Measurements from ENCODE around the gene EPHA6. TPM values are rescaled to one million over a fixed set of nuclear protein-coding genes. Genes with fewer than 3 reads are reported as not detected.

EPHA6 gene
- total RNA-seq, 1 donor from 2014 or later, result not detected

DNA sequence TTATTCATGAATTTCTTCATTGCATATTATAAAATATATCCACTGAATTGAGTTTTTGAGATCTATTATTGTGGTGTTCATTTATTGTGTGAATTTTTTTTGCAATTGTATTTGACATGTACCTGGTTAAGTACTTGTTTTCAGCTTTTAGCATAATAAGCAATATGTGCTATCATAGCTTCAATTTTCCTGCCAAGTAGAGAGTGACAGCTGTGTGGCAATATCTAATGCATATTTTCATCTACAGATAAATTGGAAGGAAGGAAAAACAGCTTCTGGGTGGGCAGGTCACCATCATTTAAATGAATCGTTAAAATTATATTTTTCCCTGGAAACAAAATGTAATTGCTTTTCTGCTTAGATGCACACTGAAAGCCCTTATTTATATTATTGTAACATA is 296.9 kb downstream of the EPHA6 start:
- no peaks in the 10 kb centered on the region for H3K9me3 ChIP-seq
- TF ChIP-seq, protein P1, sequence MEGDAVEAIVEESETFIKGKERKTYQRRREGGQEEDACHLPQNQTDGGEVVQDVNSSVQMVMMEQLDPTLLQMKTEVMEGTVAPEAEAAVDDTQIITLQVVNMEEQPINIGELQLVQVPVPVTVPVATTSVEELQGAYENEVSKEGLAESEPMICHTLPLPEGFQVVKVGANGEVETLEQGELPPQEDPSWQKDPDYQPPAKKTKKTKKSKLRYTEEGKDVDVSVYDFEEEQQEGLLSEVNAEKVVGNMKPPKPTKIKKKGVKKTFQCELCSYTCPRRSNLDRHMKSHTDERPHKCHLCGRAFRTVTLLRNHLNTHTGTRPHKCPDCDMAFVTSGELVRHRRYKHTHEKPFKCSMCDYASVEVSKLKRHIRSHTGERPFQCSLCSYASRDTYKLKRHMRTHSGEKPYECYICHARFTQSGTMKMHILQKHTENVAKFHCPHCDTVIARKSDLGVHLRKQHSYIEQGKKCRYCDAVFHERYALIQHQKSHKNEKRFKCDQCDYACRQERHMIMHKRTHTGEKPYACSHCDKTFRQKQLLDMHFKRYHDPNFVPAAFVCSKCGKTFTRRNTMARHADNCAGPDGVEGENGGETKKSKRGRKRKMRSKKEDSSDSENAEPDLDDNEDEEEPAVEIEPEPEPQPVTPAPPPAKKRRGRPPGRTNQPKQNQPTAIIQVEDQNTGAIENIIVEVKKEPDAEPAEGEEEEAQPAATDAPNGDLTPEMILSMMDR (IDR thresholded peaks at IDR 0.05), result no peak
- H3K27me3 ChIP-seq, result no peaks in the 10 kb centered on the region
- no peak overlapping the region for H3K4me3 ChIP-seq
- no peak for DNase-seq (ENCODE audit: low spot score in 2 of 2)
- intact Hi-C loops (cut with DNase I), result no loop called here
- no peaks in the 10 kb centered on the region for H3K4me1 ChIP-seq
- no peaks in the 10 kb centered on the region for H3K36me3 ChIP-seq
- H3K27ac ChIP-seq, result no peak overlapping the region

GRCh38 chr3:97121386-97121785 is 307.0 kb downstream of the EPHA6 start:
- no peaks in the 10 kb centered on the region for H3K9me3 ChIP-seq
- no peaks in the 10 kb centered on the region for H3K27me3 ChIP-seq
- no peak for DNase-seq (ENCODE audit: low spot score in 2 of 2)
- TF ChIP-seq, protein P1 (IDR thresholded peaks at IDR 0.05), result no peak
- no peak overlapping the region for H3K27ac ChIP-seq
- intact Hi-C loops (cut with DNase I), result no loop called here
- no peaks in the 10 kb centered on the region for H3K4me1 ChIP-seq
- no peaks in the 10 kb centered on the region for H3K36me3 ChIP-seq
- no peak overlapping the region for H3K4me3 ChIP-seq

- no peak for DNase-seq (ENCODE audit: low spot score in 2 of 2)
- TF ChIP-seq, protein P1 (IDR thresholded peaks at IDR 0.05), result no peak
- no peaks in the 10 kb centered on the region for H3K27me3 ChIP-seq
- H3K4me1 ChIP-seq, result no peaks in the 10 kb centered on the region
- no peak overlapping the region for H3K4me3 ChIP-seq
- intact Hi-C loops (cut with DNase I), result no loop called here
- H3K9me3 ChIP-seq, result no peaks in the 10 kb centered on the region
- H3K27ac ChIP-seq, result no peak overlapping the region
- no peaks in the 10 kb centered on the region for H3K36me3 ChIP-seq
Measured at GRCh38 chr3:97125902-97126499, 311.6 kb downstream of the EPHA6 start.

- Histone ChIP-seq H3K36me3 (no peaks in the 10 kb centered on the region), H3K4me3 (no peak overlapping the region), H3K4me1 (no peaks in the 10 kb centered on the region), H3K27ac (no peak overlapping the region), H3K9me3 (no peaks in the 10 kb centered on the region), H3K27me3 (no peaks in the 10 kb centered on the region)
- intact Hi-C loops (cut with DNase I), result no loop called here
- TF ChIP-seq, protein P1 (IDR thresholded peaks at IDR 0.05), result no peak
- no peak for DNase-seq (ENCODE audit: low spot score in 2 of 2)
Measured at GRCh38 chr3:97131476-97131875, 317.1 kb downstream of the EPHA6 start.

- no peak overlapping the region for H3K4me3 ChIP-seq
- H3K4me1 ChIP-seq, result no peaks in the 10 kb centered on the region
- no peaks in the 10 kb centered on the region for H3K27me3 ChIP-seq
- H3K9me3 ChIP-seq, result peaks cover 0 to 22% of the 10 kb centered on the region in 2 donors
- TF ChIP-seq, protein P1 (IDR thresholded peaks at IDR 0.05), result no peak
- no peaks in the 10 kb centered on the region for H3K36me3 ChIP-seq
- intact Hi-C loops (cut with DNase I), result no loop called here
- H3K27ac ChIP-seq, result no peak overlapping the region
- no peak for DNase-seq (ENCODE audit: low spot score in 2 of 2)
Measured at GRCh38 chr3:97138914-97139541, 324.6 kb downstream of the EPHA6 start.
